GM10248 (cell line): Measurements from ENCODE around the gene LDB2.

Experiments
- CTCF ChIA-PET: fragments of 300-600 bp; sonication (Branson Sonifier 250); formaldehyde crosslinking; extraction: SDS; loops from one replicate; lab custom pipeline; 2021; ENCODE audit warnings: antibody characterized with exemption; lab: Yijun Ruan, JAX
- POLR2A ChIA-PET: fragments of 350-650 bp; sonication (Branson Sonifier 250); formaldehyde crosslinking; extraction: SDS; loops from one replicate; lab custom pipeline; 2020; ENCODE audit warnings: antibody characterized with exemption; lab: Yijun Ruan, JAX
- DNase-seq: peaks from one replicate; pipeline ENCODE4 v3.0.0; 2012; ENCODE audit errors: extremely low spot score
- TF ChIP-seq, protein P1 (sequence below): IDR thresholded peaks from 2 replicates; pipeline ENCODE4 v1.5.1; 2012; ENCODE audit warnings: mild to moderate bottlenecking, low read depth; ENCODE audit errors: extremely low read depth, missing control alignments, control extremely low read depth

LDB2 gene

DNA sequence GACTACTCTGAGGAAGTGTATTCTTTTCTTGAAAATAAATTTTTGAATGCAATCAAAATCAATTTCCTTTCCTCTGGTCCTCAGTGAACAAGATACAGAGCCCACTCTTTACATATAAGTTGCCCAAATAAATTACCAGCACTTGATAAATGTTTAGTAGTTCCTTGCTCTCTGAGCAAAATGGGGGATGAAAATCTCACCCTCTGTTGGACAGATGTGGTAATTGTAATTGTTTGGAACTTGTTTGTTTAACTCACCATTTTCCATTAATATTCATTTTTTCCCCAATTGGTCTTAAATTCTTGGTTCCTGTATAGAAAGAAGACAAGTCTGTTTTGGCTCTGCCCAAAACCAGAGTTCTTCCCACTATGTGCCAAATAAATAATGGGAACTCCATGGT, 146.3 kb downstream of the LDB2 start:
- TF ChIP-seq, protein P1, sequence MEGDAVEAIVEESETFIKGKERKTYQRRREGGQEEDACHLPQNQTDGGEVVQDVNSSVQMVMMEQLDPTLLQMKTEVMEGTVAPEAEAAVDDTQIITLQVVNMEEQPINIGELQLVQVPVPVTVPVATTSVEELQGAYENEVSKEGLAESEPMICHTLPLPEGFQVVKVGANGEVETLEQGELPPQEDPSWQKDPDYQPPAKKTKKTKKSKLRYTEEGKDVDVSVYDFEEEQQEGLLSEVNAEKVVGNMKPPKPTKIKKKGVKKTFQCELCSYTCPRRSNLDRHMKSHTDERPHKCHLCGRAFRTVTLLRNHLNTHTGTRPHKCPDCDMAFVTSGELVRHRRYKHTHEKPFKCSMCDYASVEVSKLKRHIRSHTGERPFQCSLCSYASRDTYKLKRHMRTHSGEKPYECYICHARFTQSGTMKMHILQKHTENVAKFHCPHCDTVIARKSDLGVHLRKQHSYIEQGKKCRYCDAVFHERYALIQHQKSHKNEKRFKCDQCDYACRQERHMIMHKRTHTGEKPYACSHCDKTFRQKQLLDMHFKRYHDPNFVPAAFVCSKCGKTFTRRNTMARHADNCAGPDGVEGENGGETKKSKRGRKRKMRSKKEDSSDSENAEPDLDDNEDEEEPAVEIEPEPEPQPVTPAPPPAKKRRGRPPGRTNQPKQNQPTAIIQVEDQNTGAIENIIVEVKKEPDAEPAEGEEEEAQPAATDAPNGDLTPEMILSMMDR = no peak
- no peak for DNase-seq
- ChIA-PET POLR2A (no interaction called here), CTCF (no interaction called here)

DNA sequence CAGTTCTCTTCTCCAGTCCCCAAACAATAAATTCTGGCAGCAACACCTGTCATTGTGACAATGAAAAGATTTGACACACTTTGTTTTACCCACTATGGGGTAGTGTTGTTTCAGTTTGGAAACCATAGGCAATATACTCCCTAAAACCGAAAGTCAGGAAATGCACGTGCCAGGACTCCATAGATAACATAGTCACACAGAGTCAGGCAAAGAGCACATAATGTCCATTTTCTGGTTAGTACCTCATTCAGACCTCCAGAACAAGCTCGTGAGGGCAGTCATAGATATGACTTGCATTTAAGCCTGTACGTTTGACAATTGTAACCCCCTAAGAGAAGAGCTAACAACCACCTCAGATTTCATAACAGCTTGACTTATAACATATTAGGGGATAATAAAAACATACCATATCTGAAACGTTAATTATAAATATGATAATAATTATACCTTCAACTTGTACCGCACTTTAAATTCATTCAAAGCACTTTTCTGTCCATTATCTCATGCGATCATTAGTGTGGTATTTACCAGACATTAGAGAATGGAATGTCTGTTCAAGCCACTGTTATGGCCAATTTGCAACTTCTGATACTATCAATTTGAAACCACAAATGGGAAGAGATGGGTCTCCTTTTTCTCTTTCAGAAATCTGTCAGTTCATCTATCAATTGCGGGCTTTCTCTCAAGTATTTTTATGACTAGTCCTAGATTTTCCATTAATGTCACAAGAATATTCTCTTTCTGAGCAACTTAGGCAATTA, 147.4 kb downstream of the LDB2 start:
- ChIA-PET CTCF (no interaction called here), POLR2A (no interaction called here)
- DNase-seq = no peak
- TF ChIP-seq, protein P1 = no peak

DNA sequence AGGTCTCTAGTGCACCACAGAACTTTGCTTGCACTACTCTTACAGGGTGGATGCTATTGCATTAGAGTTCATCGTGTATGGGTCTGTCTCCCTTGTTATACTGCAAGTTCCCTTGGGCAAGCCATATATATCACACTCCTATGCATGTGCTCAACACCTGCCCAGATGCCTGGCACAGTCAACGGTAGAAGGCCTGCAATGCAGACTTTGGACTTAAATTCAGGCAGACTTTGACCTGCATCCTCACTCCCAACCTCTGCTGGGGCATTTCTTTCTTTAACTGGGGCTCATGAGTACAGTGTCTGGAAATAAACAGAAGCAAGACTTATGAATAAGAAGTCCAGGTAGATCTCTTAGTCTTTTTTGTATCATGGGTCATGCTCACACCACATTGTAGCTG, 148.2 kb downstream of the LDB2 start:
- ChIA-PET POLR2A (no interaction called here), CTCF (no interaction called here)
- no peak for DNase-seq
- TF ChIP-seq, protein P1 = no peak

DNA sequence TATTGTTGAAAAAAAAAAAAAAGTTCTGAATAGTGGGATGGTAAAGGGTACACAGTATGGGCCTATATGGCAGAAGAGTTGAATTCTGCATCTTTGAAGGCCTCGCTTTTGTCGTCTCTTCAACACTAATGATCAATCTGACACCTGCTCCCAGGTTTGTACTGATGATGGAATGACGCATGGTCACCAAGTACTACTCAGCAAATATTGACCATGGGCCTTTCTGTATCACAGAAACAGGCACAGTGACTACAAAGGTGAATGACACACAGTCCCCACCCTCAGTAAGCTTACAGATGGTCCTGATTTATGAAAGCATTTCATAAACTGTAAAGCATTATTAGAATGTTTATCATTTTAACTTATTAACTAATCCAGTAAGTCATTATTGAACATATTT, 152.6 kb downstream of the LDB2 start:
- ChIA-PET CTCF (no interaction called here), POLR2A (no interaction called here)
- TF ChIP-seq, protein P1 = no peak
- no peak for DNase-seq

DNA sequence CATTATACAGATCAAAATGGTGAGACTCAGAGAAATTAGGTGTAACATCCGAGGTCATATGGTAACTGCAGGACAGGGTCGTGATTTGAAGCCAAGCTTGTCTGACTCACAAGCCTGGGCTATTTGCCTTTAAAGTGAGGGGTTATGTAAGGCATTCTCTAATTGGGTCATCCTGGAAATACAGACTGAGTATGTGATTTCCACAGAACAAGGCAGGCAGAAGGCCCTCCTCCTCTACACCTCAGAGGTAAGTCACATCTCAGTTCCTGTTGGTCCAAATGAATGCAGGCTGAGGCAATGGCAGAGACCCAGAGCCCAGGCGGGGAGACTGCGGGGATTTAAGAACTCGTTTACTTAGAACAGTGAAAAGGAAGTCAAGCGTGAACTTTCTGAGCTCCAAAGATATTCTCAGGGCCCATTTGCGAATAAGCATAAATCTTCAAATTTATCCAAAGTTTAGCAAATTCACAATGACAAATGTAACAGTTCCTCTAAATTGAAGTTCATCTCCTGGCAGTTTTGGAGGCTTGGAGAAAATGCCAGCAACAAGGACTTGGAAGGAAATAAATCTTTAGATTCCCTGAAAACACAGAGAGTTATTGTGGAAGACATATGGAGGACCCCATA, 153.3 kb downstream of the LDB2 start:
- CTCF ChIA-PET = interaction anchor here (0.9 to 1.9 kb wide), 3 partner anchors 11 to 48 kb away, joined by 3 to 5 read pairs (median 3); no protein-coding TSS in a partner anchor
- TF ChIP-seq, protein P1 = no peak
- POLR2A ChIA-PET = no interaction called here
- no peak for DNase-seq

DNA sequence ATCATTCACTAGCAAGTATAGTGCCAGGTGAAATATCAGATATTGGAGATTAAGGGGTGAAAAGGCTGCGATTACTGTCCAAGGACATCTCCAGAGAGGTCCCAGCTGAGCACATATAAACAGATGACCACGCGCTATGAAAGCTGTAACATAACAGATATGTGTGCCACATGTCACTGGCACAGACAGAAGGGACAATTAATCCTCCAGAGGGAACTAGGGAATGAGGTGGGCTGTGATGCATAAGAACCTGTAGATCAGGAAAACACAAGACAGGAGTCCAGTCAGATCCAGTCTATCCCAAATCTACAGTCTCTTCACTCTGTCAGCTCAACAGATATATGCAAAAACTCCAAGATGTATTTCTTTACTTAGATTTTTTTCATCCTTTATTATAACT, 157.2 kb downstream of the LDB2 start:
- TF ChIP-seq, protein P1 = no peak
- no peak for DNase-seq
- POLR2A ChIA-PET = no interaction called here
- CTCF ChIA-PET = interaction anchor here (0.8 to 1.8 kb wide), 4 partner anchors 9 to 24 kb away, joined by 3 to 6 read pairs (median 3); no protein-coding TSS in a partner anchor
